AG04449 (cell line): ENCODE results near the gene ARHGAP11B.
"Not testable (repeated sequence)": the region's sequence is repeated elsewhere in the genome, so short reads cannot be mapped to it uniquely, and the experiment has no call there.

ENCODE experiments used
- CTCF ChIA-PET: fragments of 350-600 bp; formaldehyde crosslinking; extraction: SDS; loops from one replicate; lab custom pipeline; 2021; ENCODE audit warnings: antibody characterized with exemption; lab: Yijun Ruan, JAX
- POLR2A ChIA-PET: fragments of 400-600, 350-600 bp; formaldehyde crosslinking; extraction: SDS; loops from one replicate; lab custom pipeline; 2020; ENCODE audit warnings: antibody characterized with exemption, inconsistent platforms; lab: Yijun Ruan, JAX
- DNase-seq: peaks from one replicate; pipeline ENCODE4 v3.0.0-alpha.2; 2010; ENCODE audit warnings: low read depth, low spot score
- H3K4me3 ChIP-seq: 2 replicates; pipeline ENCODE4 v1.5.1; 2011; ENCODE audit warnings: low read depth, mild to moderate bottlenecking, control low read depth, low read length
- TF ChIP-seq, protein P1 (sequence below): IDR thresholded peaks from one replicate; pipeline ENCODE4 v1.5.1; 2011; ENCODE audit warnings: mild to moderate bottlenecking, moderate library complexity, low read length, control low read depth, inconsistent platforms; ENCODE audit not compliant: insufficient read depth; ENCODE audit errors: missing control alignments

Gene ARHGAP11B

DNA sequence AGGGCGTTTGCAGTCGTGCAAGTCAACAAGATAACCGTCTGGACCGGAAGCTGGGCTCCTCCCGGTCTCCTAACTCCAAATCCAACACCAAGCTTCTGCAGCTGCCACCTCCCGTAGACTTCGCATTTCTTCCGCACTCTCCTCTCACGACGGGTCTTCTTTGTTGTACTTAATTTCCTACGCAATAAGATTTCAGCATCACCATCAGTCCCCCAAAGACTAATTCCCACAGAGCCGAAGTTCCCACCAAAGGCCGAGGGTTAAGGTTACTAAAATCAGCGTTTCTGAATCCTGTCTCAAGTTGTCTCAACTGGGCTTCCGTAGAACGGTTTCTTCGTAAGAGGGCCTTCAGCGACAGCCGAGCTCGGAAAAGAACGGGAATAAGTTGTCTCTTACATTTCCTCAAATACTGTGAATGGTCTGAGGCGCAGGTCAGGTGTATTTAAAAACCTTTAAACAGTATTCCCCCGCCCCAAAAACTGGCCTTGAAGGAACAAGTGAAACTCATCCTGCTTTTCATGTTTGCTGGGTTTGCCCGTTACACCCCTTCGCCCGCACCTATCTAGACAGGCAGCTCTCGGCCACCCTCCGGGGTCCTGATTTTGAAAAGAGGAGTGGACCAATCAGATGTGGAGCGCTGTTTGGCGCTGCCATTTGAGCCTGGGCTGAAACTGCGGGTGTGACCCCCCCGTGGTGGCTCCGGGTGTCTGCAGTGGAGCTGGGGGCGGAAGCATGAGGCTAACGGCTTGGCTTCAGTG lies at the start of gene ARHGAP11B:
Gene ARHGAP11B (plus strand): TSS at position 693 of the 758 bp plus-strand sequence.
- POLR2A ChIA-PET, CTCF ChIA-PET: not testable (repeated sequence)
- DNase-seq: peak; percentile 89
- H3K4me3 ChIP-seq: peak within 1 kb of the TSS; percentile 68

DNA sequence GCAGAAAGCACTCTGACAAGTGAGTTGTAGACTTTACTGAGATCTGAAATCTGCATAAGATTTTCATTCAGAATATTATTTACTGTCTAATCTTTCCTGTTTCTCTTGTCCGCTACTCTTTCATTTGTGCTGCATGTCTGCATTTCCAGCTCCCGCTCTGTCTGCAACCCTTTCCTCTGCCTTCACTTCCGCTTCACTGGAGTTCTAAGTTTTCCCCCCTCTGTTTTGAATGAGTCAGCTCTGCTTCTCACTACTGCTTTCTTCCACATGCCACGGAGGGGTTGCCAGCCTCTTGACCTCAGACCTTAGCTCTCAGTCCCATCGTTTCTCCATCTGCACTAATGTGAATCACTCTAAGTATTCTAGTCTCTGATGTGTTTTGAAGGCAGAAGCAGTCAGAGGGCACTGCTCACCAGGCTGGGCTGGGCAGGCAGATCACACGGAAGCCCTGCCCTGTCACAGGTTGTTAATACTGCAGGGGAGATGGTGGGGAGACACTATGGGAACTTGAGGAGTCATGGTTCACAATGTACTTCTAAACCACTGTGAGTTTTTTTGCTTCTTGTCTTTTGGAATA lies 46.4 kb upstream of the ARHGAP11B start:
- POLR2A ChIA-PET, H3K4me3 ChIP-seq, DNase-seq, CTCF ChIA-PET: not testable (repeated sequence)

DNA sequence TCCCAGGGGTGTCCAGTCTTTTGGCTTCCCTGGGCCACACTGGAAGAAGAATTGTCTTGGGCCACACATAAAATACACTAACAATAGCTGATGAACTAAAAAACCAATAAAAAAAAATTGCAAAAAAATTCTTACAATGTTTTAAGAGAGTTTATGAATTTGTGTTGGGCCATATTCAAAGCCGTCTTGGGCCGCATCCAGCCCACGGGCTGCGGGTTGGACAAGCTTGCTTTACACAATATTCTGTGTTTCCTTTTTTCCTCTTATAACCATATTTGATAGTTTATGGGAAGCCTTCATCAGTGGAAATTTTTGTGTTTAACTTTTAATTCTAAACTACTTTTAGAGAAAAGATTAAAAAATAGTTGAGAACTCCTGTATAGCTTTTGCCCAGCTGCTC lies 45.2 kb upstream of the ARHGAP11B start:
- DNase-seq, H3K4me3 ChIP-seq, CTCF ChIA-PET, POLR2A ChIA-PET: not testable (repeated sequence)

DNA sequence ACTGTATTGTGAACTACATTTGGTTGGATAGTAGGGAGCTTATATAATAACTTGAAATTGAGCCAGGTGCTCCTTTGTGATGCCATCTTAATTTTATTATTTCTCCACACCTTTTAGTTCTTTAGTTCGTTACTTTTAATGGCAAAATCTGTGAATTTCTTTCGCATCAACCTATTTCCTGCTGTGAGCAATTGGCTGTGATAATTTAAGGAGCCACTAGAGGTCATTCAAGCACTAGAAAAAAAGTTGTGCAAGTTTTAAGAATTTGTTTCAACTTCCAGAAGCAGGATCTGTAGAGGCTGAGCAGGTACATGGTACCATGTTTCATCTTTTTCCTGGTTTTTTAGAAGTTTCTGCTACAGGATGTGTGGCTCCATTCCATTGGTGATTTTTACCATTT lies 27.0 kb upstream of the ARHGAP11B start:
- DNase-seq, H3K4me3 ChIP-seq, CTCF ChIA-PET, POLR2A ChIA-PET: not testable (repeated sequence)

DNA sequence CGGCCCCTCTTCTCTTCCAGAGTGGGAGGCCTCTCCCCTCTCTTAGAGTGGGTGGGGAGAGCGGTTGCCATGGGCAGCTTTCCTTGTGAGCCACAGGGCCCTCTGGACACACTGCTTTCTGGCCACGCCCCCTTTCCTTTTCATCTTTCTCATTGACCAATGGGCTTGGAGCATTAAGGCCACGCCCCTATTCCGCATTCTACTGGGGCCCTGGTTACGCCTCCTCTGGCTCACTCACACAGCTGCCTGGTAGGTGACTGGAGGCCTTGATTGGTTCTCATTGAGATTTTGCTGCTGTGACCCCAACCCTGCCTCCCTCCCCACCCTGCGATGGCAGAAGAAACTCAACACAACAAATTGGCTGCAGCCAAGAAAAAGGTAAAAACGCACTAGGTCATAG lies 22.1 kb upstream of the ARHGAP11B start, which contains the start of gene GOLGA8H:
Gene GOLGA8H (plus strand): TSS at position 233 of the 400 bp plus-strand sequence. CDS start 98 bp downstream, at position 331.
- POLR2A ChIA-PET, CTCF ChIA-PET, DNase-seq, H3K4me3 ChIP-seq: not testable (repeated sequence)

DNA sequence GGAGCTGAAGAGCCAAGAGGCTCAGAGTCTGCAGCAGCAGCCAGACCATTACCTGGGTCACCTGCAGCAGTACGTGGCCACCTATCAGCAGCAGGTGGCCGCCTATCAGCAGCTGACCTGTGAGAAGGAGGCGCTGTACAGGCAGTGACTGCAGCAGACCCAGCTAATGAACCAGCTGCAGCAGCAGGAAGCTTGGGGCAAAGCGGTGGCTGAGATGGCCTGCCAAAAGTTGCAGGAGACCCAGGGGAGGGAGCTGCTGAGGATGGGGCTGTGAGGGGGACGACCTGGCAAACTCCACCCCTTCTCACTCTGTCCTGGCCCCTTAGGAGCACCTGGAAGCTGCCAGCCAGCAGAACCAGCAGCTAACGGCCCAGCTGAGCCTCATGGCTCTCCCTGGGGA lies 13.7 kb upstream of the ARHGAP11B start:
- CTCF ChIA-PET, H3K4me3 ChIP-seq, DNase-seq, POLR2A ChIA-PET: not testable (repeated sequence)

DNA sequence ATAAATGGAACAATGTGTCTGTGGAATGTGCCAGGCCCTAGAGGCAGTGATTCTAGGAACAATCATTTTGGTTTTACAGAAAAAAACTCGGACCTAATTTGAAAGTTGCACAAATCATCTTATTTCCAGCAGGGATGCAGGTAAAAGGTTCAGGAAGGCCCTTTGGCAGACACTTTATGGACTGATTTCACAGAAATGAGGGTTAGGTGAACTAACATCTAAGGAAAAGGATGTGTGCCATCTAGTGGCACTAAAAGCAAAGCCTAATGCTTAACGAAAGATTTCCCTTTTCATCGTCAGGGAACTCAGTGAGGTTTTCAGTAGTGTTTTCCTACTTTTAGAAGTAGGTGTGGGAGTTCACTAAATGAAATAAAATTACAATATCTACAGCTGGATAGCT lies 4.6 kb upstream of the ARHGAP11B start:
- POLR2A ChIA-PET, CTCF ChIA-PET, H3K4me3 ChIP-seq, DNase-seq: not testable (repeated sequence)

DNA sequence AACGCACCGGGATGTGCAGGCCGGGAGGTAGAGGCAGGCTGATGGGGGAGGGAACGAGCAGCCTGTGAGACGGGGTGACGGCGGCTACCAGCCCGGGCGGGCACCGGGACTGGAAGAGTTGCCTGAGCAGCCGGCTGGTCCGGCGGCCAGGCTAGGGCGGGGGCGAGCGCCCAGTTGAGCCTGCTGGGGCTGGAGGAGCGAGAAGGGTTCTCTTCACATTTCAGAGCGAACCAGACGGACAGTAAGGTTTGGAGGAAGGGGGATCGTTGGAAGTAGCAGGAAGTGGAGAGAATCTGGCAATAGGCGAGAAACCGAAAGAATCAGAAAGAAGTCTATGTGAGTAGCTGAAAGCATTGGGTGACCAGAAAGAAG lies 252 bp downstream of the ARHGAP11B start:
- CTCF ChIA-PET, DNase-seq, POLR2A ChIA-PET: not testable (repeated sequence)
- H3K4me3 ChIP-seq: peak overlapping the region; percentile 68

DNA sequence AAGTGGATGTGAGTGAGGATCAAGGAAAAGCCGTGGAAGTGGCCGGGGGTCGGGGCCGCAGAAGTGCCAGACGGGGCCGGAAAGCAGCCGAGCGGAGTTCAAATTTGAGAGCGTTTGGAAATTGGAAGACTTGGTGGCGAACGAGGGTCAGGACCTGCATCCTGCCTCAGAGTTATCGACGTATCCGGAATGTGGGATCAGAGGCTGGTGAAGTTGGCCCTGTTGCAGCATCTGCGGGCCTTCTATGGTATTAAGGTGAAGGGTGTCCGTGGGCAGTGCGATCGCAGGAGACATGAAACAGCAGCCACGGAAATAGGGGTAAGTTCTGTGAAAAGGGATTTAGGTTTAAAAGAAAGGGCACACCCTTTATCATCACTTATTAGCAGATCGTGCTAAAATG lies 704 bp downstream of the ARHGAP11B start:
- DNase-seq, CTCF ChIA-PET, POLR2A ChIA-PET: not testable (repeated sequence)
- H3K4me3 ChIP-seq: peak overlapping the region; percentile 68

DNA sequence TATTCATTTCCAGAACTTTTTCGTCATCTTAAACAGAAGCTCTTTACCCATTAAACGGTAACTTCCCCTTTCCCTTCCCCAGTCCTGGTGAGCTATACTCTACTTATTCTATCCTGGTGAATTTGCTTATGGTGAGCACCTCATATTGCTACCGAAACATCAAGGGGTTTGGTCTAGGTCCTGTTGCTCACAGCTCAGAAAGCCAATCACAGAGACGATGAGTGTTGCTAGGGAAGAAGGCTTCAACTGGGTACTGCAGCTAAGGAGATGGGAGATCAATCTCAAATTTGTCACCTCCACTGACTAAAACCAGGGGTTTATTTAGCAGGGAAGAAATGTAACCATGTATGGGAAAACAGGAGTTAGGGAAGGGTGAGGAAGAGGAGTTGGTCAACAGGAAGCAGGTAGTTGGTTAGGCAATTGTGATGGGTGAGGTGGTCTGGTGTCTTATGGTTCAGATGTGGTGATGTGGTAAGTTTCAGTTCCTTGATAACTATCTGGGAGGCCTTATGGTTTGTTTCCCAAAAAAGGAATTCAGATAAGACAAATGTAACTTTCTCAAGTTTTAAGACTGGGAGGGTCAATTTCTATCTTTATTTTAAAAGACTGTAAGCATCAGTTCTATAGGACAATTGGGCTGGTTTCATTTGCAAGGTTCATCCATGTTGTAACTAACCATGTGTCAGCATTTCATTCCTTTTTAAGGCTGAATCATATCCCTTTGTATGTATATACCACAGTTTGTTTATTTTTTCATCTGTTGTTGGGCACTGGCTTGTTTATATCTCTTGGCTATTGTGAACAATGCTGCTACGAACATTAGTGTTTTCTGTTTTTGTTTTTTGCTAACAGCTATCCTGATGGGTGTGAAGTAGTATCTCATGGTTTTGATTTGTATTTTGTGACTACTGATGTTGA lies 24.3 kb downstream of the ARHGAP11B start:
- ChIA-PET CTCF (interaction anchor here (0.9 to 1.3 kb wide), 2 partner anchors 10 to 12 kb away, joined by 3 to 4 read pairs; no protein-coding TSS in a partner anchor), POLR2A (no interaction called here)
- TF ChIP-seq, protein P1, sequence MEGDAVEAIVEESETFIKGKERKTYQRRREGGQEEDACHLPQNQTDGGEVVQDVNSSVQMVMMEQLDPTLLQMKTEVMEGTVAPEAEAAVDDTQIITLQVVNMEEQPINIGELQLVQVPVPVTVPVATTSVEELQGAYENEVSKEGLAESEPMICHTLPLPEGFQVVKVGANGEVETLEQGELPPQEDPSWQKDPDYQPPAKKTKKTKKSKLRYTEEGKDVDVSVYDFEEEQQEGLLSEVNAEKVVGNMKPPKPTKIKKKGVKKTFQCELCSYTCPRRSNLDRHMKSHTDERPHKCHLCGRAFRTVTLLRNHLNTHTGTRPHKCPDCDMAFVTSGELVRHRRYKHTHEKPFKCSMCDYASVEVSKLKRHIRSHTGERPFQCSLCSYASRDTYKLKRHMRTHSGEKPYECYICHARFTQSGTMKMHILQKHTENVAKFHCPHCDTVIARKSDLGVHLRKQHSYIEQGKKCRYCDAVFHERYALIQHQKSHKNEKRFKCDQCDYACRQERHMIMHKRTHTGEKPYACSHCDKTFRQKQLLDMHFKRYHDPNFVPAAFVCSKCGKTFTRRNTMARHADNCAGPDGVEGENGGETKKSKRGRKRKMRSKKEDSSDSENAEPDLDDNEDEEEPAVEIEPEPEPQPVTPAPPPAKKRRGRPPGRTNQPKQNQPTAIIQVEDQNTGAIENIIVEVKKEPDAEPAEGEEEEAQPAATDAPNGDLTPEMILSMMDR: no peak
- H3K4me3 ChIP-seq: no peak overlapping the region
- no peak for DNase-seq

DNA sequence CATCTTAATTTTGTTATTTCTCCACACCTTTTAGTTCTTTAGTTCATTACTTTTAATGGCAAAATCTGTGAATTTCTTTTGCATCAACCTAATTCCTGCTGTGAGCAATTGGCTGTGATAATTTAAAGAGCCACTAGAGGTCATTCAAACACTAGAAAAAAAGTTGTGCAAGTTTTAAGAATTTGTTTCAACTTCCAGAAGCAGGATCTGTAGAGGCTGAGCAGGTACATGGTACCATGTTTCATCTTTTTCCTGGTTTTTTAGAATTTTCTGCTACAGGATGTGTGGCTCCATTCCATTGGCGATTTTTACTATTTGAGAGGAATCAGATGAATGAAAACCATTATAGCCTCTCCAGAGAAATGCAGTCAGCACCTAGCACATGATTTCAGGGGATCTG lies 35.2 kb downstream of the ARHGAP11B start:
- DNase-seq: not testable (repeated sequence)
- CTCF ChIA-PET: interaction anchor here (0.9 to 2.0 kb wide), 6 partner anchors 10 to 468 kb away, joined by 3 to 10 read pairs (median 4); no protein-coding TSS in a partner anchor

DNA sequence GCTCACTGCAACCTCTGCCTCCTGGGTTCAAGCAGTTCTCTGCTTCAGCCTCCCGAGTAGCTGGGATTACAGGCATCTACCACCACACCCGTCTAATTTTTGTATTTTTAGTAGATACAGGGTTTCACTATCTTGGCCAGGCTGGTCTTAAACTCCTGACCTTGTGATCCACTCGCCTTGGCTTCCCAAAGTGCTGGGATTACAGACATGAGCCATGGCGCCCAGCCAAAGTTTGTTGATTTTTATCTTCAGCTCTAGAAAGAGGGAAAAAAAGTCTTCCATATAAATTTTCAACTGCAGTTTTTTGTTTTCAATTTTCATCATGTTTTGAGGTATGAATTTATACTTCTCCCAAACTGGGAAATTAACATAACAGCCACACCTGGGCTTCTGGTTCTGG lies 43.7 kb downstream of the ARHGAP11B start:
- H3K4me3 ChIP-seq, POLR2A ChIA-PET, DNase-seq: not testable (repeated sequence)
- CTCF ChIA-PET: interaction anchor here (0.9 to 1.8 kb wide), 2 partner anchors 190 to 460 kb away, joined by 5 to 6 read pairs; no protein-coding TSS in a partner anchor

More for the DNA sequence above, 35.2 kb downstream of the ARHGAP11B start:
- POLR2A ChIA-PET, H3K4me3 ChIP-seq: not testable (repeated sequence)
